RPMI7951 (cell line): ENCODE data around the gene PLVAP. TPM values are rescaled to one million over a fixed set of nuclear protein-coding genes. Genes with fewer than 3 reads are reported as not detected.
A peak's percentile ranks its signal among the peaks of the same experiment; 100 is the strongest.

Experiments
- DNase-seq: peaks from one replicate; pipeline ENCODE4 v3.0.0-alpha.2; 2012; ENCODE audit warnings: low read depth
- total RNA-seq: library from RNA; depleted of rRNA; stranded (reverse); fragments of >200 nt; shearing (Covaris generic); gene quantifications from 2 replicates; pipeline ENCODE4 v1.2.3, GENCODE V29; 2014; rRNA removed

PLVAP gene
- total RNA-seq, 1 experiment from 2014 or later: not detected

GRCh38 chr19:17303167-17303939 is 73.8 kb downstream of the PLVAP start, which contains the start of gene ABHD8:
ABHD8 (minus strand) TSS chr19:17303425; CDS start chr19:17301616, 1,809 bp downstream.
- peak; percentile 91 for DNase-seq

- no peak for DNase-seq
Observed at GRCh38 chr19:17302391-17303166, 74.6 kb downstream of the PLVAP start.

Other genes starting within 250 kb of the PLVAP start
- gene USE1, start 162.0 kb downstream of the PLVAP start, total RNA-seq: 38.6 and 40.6 TPM in 2 replicates
- 5.1 and 8.1 TPM in 2 replicates for gene OCEL1, start 151.1 kb downstream of the PLVAP start, total RNA-seq
- gene NR2F6, start 131.4 kb downstream of the PLVAP start, total RNA-seq: 29.8 and 43.4 TPM in 2 replicates
- not detected in 2 replicates for gene USHBP1, start 112.6 kb downstream of the PLVAP start, total RNA-seq
- gene BABAM1, start 109.9 kb downstream of the PLVAP start, total RNA-seq: 132 and 133 TPM in 2 replicates
- 1.2 and 1.3 TPM in 2 replicates for gene ANKLE1, start 95.4 kb downstream of the PLVAP start, total RNA-seq
- 16.5 and 17.9 TPM in 2 replicates for gene ABHD8, start 73.9 kb downstream of the PLVAP start, total RNA-seq
- gene MRPL34, start 71.5 kb downstream of the PLVAP start, total RNA-seq: 77.3 and 79.5 TPM in 2 replicates
- gene DDA1, start 67.8 kb downstream of the PLVAP start, total RNA-seq: 20.2 and 25.9 TPM in 2 replicates
- gene ANO8, start 42.5 kb downstream of the PLVAP start, total RNA-seq: 2.9 and 3.7 TPM in 2 replicates
- 15.4 and 17.7 TPM in 2 replicates for gene GTPBP3, start 39.8 kb downstream of the PLVAP start, total RNA-seq
- not detected in 2 replicates for gene CCDC194, start 16.9 kb upstream of the PLVAP start, total RNA-seq
- 46.1 and 65.6 TPM in 2 replicates for gene BST2, start 28.3 kb upstream of the PLVAP start, total RNA-seq
- 123 and 164 TPM in 2 replicates for gene MVB12A, start 42.7 kb upstream of the PLVAP start, total RNA-seq
- gene TMEM221, start 71.3 kb upstream of the PLVAP start, total RNA-seq: not detected in 2 replicates
- gene NXNL1, start 83.6 kb upstream of the PLVAP start, total RNA-seq: not detected in 2 replicates
- 7.9 and 8.7 TPM in 2 replicates for gene SLC27A1, start 93.2 kb upstream of the PLVAP start, total RNA-seq
- gene PGLS, start 134.3 kb upstream of the PLVAP start, total RNA-seq: 52.7 and 66.8 TPM in 2 replicates
- 90.8 and 101 TPM in 2 replicates for gene COLGALT1, start 178.3 kb upstream of the PLVAP start, total RNA-seq